Muscle layer of colon (tissue), 2 donors: ENCODE results near the gene GABBR1.

Experiments
- H3K27ac ChIP-seq: one replicate; pipeline ENCODE4 v1.7.0; 2013; ENCODE audit warnings: low read depth, mild to moderate bottlenecking, low read length, moderate library complexity
- H3K27me3 ChIP-seq, 2 donors: one replicate each; pipeline ENCODE4 v1.7.0; 2013; ENCODE audit warnings: low read length in 2 of 2, mild to moderate bottlenecking in 2 of 2; ENCODE audit not compliant: insufficient read depth in 2 of 2, control insufficient read depth in 1 of 2
- H3K36me3 ChIP-seq: one replicate; pipeline ENCODE4 v1.7.0; 2013; ENCODE audit warnings: mild to moderate bottlenecking, low read length; ENCODE audit not compliant: insufficient read depth
- H3K4me1 ChIP-seq: one replicate; pipeline ENCODE4 v1.7.0; 2013; ENCODE audit warnings: mild to moderate bottlenecking, low read length; ENCODE audit not compliant: insufficient read depth
- H3K4me3 ChIP-seq, 2 donors: one replicate each; pipeline ENCODE4 v1.7.0; 2013; ENCODE audit warnings: low read length in 2 of 2, low read depth in 1 of 2, mild to moderate bottlenecking in 1 of 2, moderate library complexity in 1 of 2
- H3K9ac ChIP-seq: one replicate; pipeline ENCODE4 v1.7.0; 2013; ENCODE audit warnings: low read length
- H3K9me3 ChIP-seq: one replicate; pipeline ENCODE4 v1.7.0; 2013; ENCODE audit warnings: mild to moderate bottlenecking, low read length
- donor health status: abdominal sarcoma.
- donor health status: Adenocarcinoma of cecum.

The GABBR1 gene

GRCh38 chr6:29528988-29529560 is 103.9 kb downstream of the GABBR1 start:
- Histone ChIP-seq H3K27me3 (no peaks in the 10 kb centered on the region), H3K9me3 (no peaks in the 10 kb centered on the region), H3K27ac (no peak overlapping the region), H3K36me3 (no peaks in the 10 kb centered on the region), H3K4me3 (no peak overlapping the region), H3K9ac (no peak overlapping the region), H3K4me1 (no peaks in the 10 kb centered on the region)

GRCh38 chr6:29528300-29528931 is 104.6 kb downstream of the GABBR1 start:
- H3K9me3 ChIP-seq, result no peaks in the 10 kb centered on the region
- no peaks in the 10 kb centered on the region for H3K4me1 ChIP-seq
- H3K27me3 ChIP-seq, result no peaks in the 10 kb centered on the region
- no peak overlapping the region for H3K27ac ChIP-seq
- no peaks in the 10 kb centered on the region for H3K36me3 ChIP-seq
- H3K9ac ChIP-seq, result no peak overlapping the region
- H3K4me3 ChIP-seq, result no peak overlapping the region

- H3K27ac ChIP-seq, result no peak overlapping the region
- no peak overlapping the region for H3K9ac ChIP-seq
- no peaks in the 10 kb centered on the region for H3K27me3 ChIP-seq
- no peak overlapping the region for H3K4me3 ChIP-seq
- H3K36me3 ChIP-seq, result no peaks in the 10 kb centered on the region
- H3K9me3 ChIP-seq, result no peaks in the 10 kb centered on the region
- no peaks in the 10 kb centered on the region for H3K4me1 ChIP-seq
Measured at GRCh38 chr6:29527564-29527963, 105.4 kb downstream of the GABBR1 start.

GRCh38 chr6:29527126-29527525 is 105.9 kb downstream of the GABBR1 start:
- Histone ChIP-seq H3K4me1 (no peaks in the 10 kb centered on the region), H3K36me3 (no peaks in the 10 kb centered on the region), H3K9ac (no peak overlapping the region), H3K27ac (no peak overlapping the region), H3K4me3 (no peak overlapping the region), H3K27me3 (no peaks in the 10 kb centered on the region), H3K9me3 (no peaks in the 10 kb centered on the region)

- H3K9ac ChIP-seq, result no peak overlapping the region
- H3K9me3 ChIP-seq, result no peaks in the 10 kb centered on the region
- no peaks in the 10 kb centered on the region for H3K27me3 ChIP-seq
- no peaks in the 10 kb centered on the region for H3K36me3 ChIP-seq
- H3K4me1 ChIP-seq, result no peaks in the 10 kb centered on the region
- H3K27ac ChIP-seq, result no peak overlapping the region
- no peak overlapping the region for H3K4me3 ChIP-seq
Measured at GRCh38 chr6:29525311-29525639, 107.7 kb downstream of the GABBR1 start.

- Histone ChIP-seq H3K9me3 (no peaks in the 10 kb centered on the region), H3K36me3 (no peaks in the 10 kb centered on the region), H3K9ac (no peak overlapping the region), H3K27ac (no peak overlapping the region), H3K4me3 (no peak overlapping the region), H3K27me3 (no peaks in the 10 kb centered on the region), H3K4me1 (no peaks in the 10 kb centered on the region)
Measured at GRCh38 chr6:29524444-29525310, 108.3 kb downstream of the GABBR1 start.

- no peak overlapping the region for H3K27ac ChIP-seq
- H3K9me3 ChIP-seq, result no peaks in the 10 kb centered on the region
- no peak overlapping the region for H3K4me3 ChIP-seq
- H3K4me1 ChIP-seq, result no peaks in the 10 kb centered on the region
- no peak overlapping the region for H3K9ac ChIP-seq
- no peaks in the 10 kb centered on the region for H3K27me3 ChIP-seq
- H3K36me3 ChIP-seq, result no peaks in the 10 kb centered on the region
Measured at GRCh38 chr6:29524044-29524443, 108.9 kb downstream of the GABBR1 start.

- Histone ChIP-seq H3K36me3 (no peaks in the 10 kb centered on the region), H3K4me1 (no peaks in the 10 kb centered on the region), H3K27ac (no peak overlapping the region), H3K9me3 (no peaks in the 10 kb centered on the region), H3K4me3 (no peak overlapping the region), H3K9ac (no peak overlapping the region), H3K27me3 (no peaks in the 10 kb centered on the region)
Measured at GRCh38 chr6:29522227-29522626, 110.8 kb downstream of the GABBR1 start.

- no peak overlapping the region for H3K27ac ChIP-seq
- H3K36me3 ChIP-seq, result no peaks in the 10 kb centered on the region
- H3K9me3 ChIP-seq, result no peaks in the 10 kb centered on the region
- H3K9ac ChIP-seq, result no peak overlapping the region
- H3K27me3 ChIP-seq, result no peaks in the 10 kb centered on the region
- H3K4me3 ChIP-seq, result no peak overlapping the region
- no peaks in the 10 kb centered on the region for H3K4me1 ChIP-seq
Measured at GRCh38 chr6:29521006-29521680, 111.8 kb downstream of the GABBR1 start.

- Histone ChIP-seq H3K4me1 (no peaks in the 10 kb centered on the region), H3K27ac (no peak overlapping the region), H3K36me3 (no peaks in the 10 kb centered on the region), H3K9ac (no peak overlapping the region), H3K9me3 (no peaks in the 10 kb centered on the region), H3K27me3 (no peaks in the 10 kb centered on the region), H3K4me3 (no peak overlapping the region)
Measured at GRCh38 chr6:29520232-29520631, 112.8 kb downstream of the GABBR1 start.

- no peaks in the 10 kb centered on the region for H3K36me3 ChIP-seq
- no peak overlapping the region for H3K27ac ChIP-seq
- H3K27me3 ChIP-seq, result no peaks in the 10 kb centered on the region
- H3K4me3 ChIP-seq, result no peak overlapping the region
- H3K9me3 ChIP-seq, result no peaks in the 10 kb centered on the region
- H3K4me1 ChIP-seq, result no peaks in the 10 kb centered on the region
- H3K9ac ChIP-seq, result no peak overlapping the region
Measured at GRCh38 chr6:29519291-29520010, 113.5 kb downstream of the GABBR1 start.
